Right lobe of liver (tissue), 6 donors: Measurements from ENCODE around the gene MSL1. TPM values are rescaled to one million over a fixed set of nuclear protein-coding genes. Genes with fewer than 3 reads are reported as not detected.

ENCODE experiments used
- ATAC-seq, 4 donors: fragments of 200-7000 bp; cut with Tn5 transposase; one replicate each; pipeline ENCODE4 v1.9.1; 2020; ENCODE audit warnings: mild to moderate bottlenecking in 4 of 4, moderate library complexity in 4 of 4
- DNase-seq, 3 donors: peaks; one replicate each; pipeline ENCODE4 v3.0.0-alpha.2; 2020
- H3K27ac ChIP-seq, 3 donors: fragments of 200-600 bp; one replicate each; pipeline ENCODE4 v1.8.0; 2022
- H3K27me3 ChIP-seq, 2 donors: fragments of 200-600 bp; one replicate each; pipeline ENCODE4 v1.8.0; 2022
- H3K36me3 ChIP-seq, 4 donors: fragments of 200-600 bp; sonication (generic) in 1 of 4; one replicate each; pipeline versions ENCODE4 v1.5.1 to v1.8.0; 2017 to 2022; ENCODE audit warnings: control low read depth in 1 of 4
- H3K4me1 ChIP-seq, 4 donors: fragments of 200-600 bp; sonication (generic) in 1 of 4; one replicate each; pipeline versions ENCODE4 v1.5.1 to v1.8.0; 2017 to 2022; ENCODE audit warnings: control low read depth in 1 of 4
- H3K4me3 ChIP-seq, 3 donors: fragments of 200-600 bp; one replicate each; pipeline ENCODE4 v1.8.0; 2022
- H3K9me3 ChIP-seq, 4 donors: fragments of 200-600 bp; sonication (generic) in 1 of 4; one replicate each; pipeline versions ENCODE4 v1.5.1 to v1.8.0; 2017 to 2022; ENCODE audit warnings: control low read depth in 1 of 4
- POLR2A ChIP-seq: fragments of 450-650 bp; IDR thresholded peaks from one replicate; pipeline ENCODE4 v1.6.1; 2017; ENCODE audit warnings: antibody characterized with exemption, mild to moderate bottlenecking
- WGBS: methylation state at CpG from one replicate; pipeline ENCODE4 v1.1.6; 2018; ENCODE audit warnings: low coverage, low lambda C conversion rate; ENCODE audit not compliant: insufficient coverage; ENCODE audit errors: missing lambda C conversion rate; 5-methylcytosine and 5-hydroxymethylcytosine counted together
- intact Hi-C, 2 donors: fragments of 100-400 bp; cut with DNase I; formaldehyde crosslinking; loops; one replicate each; pipeline versions ENCODE4 v1.11.2 to v1.14.1; 2022
- total RNA-seq, 6 experiments: library from RNA; depleted of rRNA in 2 of 6; stranded (reverse); fragments of >200 nt in 2 of 6; fragmentation: NEBNext Ultra II Directional in 3 of 6; extraction: Animal tissue kit (Norgen Biotek cat#: 25700) in 3 of 6; gene quantifications; one replicate each; pipeline versions ENCODE4 v1.1.0 to v1.2.4, GENCODE V29; 2016 to 2023
- TF ChIP-seq, protein P1 (sequence below), 4 donors: fragments of 200-600 bp in 3 of 4; fragments of 450-650 bp in 1 of 4; IDR thresholded peaks; one replicate each; pipeline versions ENCODE4 v1.5.1 to v1.8.0; 2016 to 2022; ENCODE audit warnings: antibody characterized with exemption in 4 of 4, mild to moderate bottlenecking in 2 of 4
- donor health status: DM: no; HTN: yes; CAD: no.
- donor health status: DM: no; HTN: no; CAD: no.
- donor health status: DM: no; HTN: no; CAD: no.
- donor health status: DM: no; HTN: yes; CAD: no.
- donor health status: DM: no; HTN: yes; CAD: no.

The MSL1 gene
- total RNA-seq, 6 experiments from 2014 or later = 31.1 to 43.8 (median 36.0) TPM

DNA sequence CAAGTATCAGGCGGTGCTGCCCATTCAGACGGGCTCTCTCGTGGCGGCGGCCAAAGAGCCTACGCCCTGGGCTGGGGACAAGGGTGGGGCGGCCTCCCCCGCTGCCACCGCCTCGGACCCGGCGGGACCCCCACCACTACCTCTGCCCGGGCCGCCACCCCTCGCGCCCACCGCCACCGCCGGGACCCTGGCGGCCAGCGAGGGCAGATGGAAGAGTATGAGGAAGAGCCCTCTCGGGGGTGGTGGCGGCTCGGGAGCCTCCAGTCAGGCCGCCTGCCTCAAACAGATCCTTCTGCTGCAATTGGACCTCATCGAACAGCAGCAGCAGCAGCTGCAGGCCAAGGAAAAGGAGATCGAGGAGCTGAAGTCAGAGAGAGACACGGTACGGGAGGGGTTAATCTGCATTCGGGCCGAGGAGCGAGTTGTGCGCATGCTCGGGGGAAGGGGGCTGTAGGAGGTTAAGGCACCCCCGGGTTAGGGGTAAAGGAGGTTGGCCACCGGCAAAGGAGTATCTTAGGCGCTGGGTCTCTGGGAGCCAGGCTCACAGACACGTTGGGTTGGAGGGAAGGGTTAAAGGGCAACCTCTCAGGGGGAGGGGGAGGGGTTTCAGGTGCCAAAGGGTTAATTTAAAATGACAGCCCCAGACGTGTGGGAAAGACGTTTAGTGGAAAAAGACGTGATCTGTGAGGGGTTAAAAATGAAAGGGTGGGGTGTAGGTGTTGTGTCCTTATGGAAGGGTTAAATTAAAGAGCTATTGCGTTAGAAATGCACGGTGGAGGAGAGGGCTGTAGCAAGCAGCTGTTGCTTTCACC lies 1.4 kb downstream of the MSL1 start:
- Histone ChIP-seq H3K4me1 (peaks cover 0 to 19% (median 10%) of the 10 kb centered on the region in 4 donors), H3K27ac (peak overlapping the region; percentile 91 to 97 (median 96)), H3K9me3 (no peaks in the 10 kb centered on the region), H3K36me3 (peaks cover 0 to 17% (median 7%) of the 10 kb centered on the region in 4 donors), H3K4me3 (peak overlapping the region; percentile 97 to 98 (median 98)), H3K27me3 (no peaks in the 10 kb centered on the region)
- peak; percentile 16 for TF ChIP-seq POLR2A
- TF ChIP-seq, protein P1, sequence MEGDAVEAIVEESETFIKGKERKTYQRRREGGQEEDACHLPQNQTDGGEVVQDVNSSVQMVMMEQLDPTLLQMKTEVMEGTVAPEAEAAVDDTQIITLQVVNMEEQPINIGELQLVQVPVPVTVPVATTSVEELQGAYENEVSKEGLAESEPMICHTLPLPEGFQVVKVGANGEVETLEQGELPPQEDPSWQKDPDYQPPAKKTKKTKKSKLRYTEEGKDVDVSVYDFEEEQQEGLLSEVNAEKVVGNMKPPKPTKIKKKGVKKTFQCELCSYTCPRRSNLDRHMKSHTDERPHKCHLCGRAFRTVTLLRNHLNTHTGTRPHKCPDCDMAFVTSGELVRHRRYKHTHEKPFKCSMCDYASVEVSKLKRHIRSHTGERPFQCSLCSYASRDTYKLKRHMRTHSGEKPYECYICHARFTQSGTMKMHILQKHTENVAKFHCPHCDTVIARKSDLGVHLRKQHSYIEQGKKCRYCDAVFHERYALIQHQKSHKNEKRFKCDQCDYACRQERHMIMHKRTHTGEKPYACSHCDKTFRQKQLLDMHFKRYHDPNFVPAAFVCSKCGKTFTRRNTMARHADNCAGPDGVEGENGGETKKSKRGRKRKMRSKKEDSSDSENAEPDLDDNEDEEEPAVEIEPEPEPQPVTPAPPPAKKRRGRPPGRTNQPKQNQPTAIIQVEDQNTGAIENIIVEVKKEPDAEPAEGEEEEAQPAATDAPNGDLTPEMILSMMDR (IDR thresholded peaks at IDR 0.05) = no peak
- DNase-seq = peak in 2 of 3 donors; percentile 49 to 67
- intact Hi-C loops = no loop called here
- peak; percentile 25 to 31 (median 28) for ATAC-seq
- under 1% methylated on average over 40 of the region's 43 CpGs for WGBS

DNA sequence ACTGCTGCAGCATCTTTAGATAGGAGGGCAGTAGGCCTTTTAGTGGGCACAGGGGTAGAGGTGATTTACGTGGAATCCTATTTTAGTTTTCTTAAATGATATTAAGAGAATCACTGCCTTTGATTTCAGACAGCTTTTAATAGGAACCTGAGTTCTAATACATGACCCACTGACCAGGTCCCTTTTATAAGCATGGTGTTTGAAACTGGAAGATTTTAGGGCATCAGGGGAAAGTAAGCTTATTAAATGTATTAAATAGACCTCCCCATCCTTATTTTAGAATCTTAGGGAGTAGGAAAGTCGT lies 2.0 kb downstream of the MSL1 start:
- Histone ChIP-seq H3K4me3 (peak overlapping the region; percentile 97 to 98 (median 98)), H3K4me1 (peaks cover 0 to 19% (median 10%) of the 10 kb centered on the region in 4 donors), H3K9me3 (no peaks in the 10 kb centered on the region), H3K27ac (peak overlapping the region; percentile 91 to 97 (median 96)), H3K36me3 (peaks cover 0 to 22% (median 8%) of the 10 kb centered on the region in 4 donors), H3K27me3 (no peaks in the 10 kb centered on the region)
- DNase-seq = no peak
- intact Hi-C loops = no loop called here
- 0% methylated on average over 2 of the region's 2 CpGs for WGBS
- ATAC-seq = no peak
- no peak for TF ChIP-seq POLR2A
- TF ChIP-seq, protein P1 (IDR thresholded peaks at IDR 0.05) = no peak

DNA sequence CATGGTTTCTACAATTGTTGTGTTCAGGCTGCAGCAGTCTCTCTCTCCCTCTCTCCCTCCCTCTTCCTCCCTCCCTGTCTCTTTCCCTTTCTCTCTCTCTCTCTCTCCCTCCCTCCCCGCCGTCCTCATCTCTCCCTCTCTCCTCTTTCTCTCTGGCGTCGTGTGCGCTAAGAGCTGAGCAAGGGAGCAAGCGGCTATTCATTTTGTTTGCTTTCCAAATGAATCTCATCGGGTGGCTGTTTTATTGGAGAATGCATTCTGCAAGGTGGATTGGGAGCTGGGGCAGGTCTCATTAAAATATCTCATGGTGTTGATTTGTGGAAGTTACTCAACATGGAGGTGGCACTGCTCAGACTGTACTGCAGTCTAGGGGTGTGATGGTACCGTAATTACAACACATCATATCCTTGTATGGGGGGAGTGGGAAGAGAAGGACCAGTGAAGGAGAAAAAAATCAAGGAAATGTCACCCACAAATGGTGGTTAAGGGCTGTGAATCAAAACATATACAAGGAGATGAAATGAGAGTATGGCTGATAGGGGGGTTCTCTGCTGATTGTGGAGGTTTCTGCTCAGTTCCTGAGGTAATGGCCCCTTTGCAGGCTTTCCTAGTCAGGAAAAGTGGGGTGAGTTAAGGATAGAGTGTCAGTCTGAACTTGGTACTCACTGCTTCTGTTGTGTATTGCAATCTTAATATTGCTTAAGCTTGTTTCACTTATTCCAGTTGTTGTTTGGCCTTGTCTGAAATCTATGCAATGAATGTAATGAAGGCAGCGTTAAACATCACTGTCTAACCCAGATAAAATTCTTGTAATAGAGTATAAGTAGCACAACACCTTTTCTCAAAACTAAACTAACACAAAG lies 2.7 kb downstream of the MSL1 start:
- Histone ChIP-seq H3K27ac (peak overlapping the region in 1 of 3 donors; percentile 96), H3K4me1 (peaks cover 0 to 19% (median 10%) of the 10 kb centered on the region in 4 donors), H3K9me3 (no peaks in the 10 kb centered on the region), H3K36me3 (peaks cover 0 to 30% (median 11%) of the 10 kb centered on the region in 4 donors), H3K27me3 (no peaks in the 10 kb centered on the region), H3K4me3 (peak overlapping the region; percentile 97 to 98 (median 98))
- WGBS = under 1% methylated on average over 9 of the region's 9 CpGs
- TF ChIP-seq, protein P1 (IDR thresholded peaks at IDR 0.05) = no peak
- TF ChIP-seq POLR2A = no peak
- intact Hi-C loops = no loop called here
- DNase-seq (no peak), ATAC-seq (peak in 2 of 4 donors; percentile 4 to 10)

DNA sequence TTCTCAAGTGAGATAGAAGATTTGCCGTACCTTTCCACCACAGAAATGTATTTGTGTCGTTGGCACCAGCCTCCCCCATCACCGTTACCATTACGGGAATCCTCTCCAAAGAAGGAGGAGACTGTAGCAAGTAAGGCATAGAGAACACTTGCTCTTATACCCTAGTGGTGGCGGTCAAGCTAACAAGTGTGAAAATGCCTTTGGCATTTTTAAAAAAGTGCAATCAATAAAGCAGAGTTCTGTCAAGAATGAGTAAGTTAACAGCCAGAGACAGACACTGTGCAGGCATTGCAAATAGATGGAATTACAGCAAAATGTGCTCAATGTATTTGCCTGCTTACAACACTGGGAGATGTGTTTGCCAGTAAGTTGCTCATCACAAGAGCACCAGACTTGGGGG lies 7.7 kb downstream of the MSL1 start:
- Histone ChIP-seq H3K9me3 (no peaks in the 10 kb centered on the region), H3K4me1 (peaks cover 0 to 10% (median 2%) of the 10 kb centered on the region in 4 donors), H3K27ac (no peak overlapping the region), H3K36me3 (peaks cover 0 to 69% (median 36%) of the 10 kb centered on the region in 4 donors), H3K4me3 (no peak overlapping the region), H3K27me3 (no peaks in the 10 kb centered on the region)
- no peak for TF ChIP-seq POLR2A
- TF ChIP-seq, protein P1 (IDR thresholded peaks at IDR 0.05) = no peak
- DNase-seq (no peak), ATAC-seq (no peak)
- intact Hi-C loops = no loop called here
- 100% methylated on average over 2 of the region's 5 CpGs for WGBS
